GM10248 (cell line): Measurements from ENCODE around the gene COMMD4.
"Not testable (repeated sequence)": the region's sequence is repeated elsewhere in the genome, so short reads cannot be mapped to it uniquely, and the experiment has no call there.

Experiments used
- CTCF ChIA-PET: fragments of 300-600 bp; sonication (Branson Sonifier 250); formaldehyde crosslinking; extraction: SDS; loops from one replicate; lab custom pipeline; 2021; ENCODE audit warnings: antibody characterized with exemption; lab: Yijun Ruan, JAX
- POLR2A ChIA-PET: fragments of 350-650 bp; sonication (Branson Sonifier 250); formaldehyde crosslinking; extraction: SDS; loops from one replicate; lab custom pipeline; 2020; ENCODE audit warnings: antibody characterized with exemption; lab: Yijun Ruan, JAX
- DNase-seq: peaks from one replicate; pipeline ENCODE4 v3.0.0; 2012; ENCODE audit errors: extremely low spot score
- CTCF ChIP-seq: IDR thresholded peaks from 2 replicates; pipeline ENCODE4 v1.5.1; 2012; ENCODE audit warnings: mild to moderate bottlenecking, low read depth; ENCODE audit errors: extremely low read depth, missing control alignments, control extremely low read depth

Gene COMMD4

DNA sequence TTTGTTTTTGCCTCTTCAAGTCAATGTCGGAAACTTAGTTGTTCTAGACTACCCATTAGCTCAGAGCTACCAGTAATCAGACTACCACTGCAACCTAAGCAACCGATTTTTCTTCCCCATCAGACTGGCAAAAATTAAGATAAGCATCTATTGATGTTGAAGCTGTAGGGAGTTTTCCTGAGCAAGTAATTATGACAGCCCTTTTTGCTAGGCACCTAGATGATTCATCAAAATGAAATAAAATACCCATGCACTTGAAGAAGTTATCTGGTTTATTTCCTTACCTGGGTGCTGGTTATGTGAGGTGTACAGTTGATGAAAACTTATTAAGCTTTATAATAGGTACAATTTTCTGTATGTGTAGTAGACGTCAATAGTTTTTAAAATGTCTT, 554 bp upstream of the COMMD4 start:
- CTCF ChIA-PET: no interaction called here
- POLR2A ChIA-PET: no interaction called here

GRCh38 chr15:75338661-75339240, 2.9 kb downstream of the COMMD4 start:
- TF ChIP-seq CTCF: no peak
- DNase-seq: no peak
- ChIA-PET CTCF (no interaction called here), POLR2A (interaction anchor here (1.5 kb wide), 1 partner anchor 29 kb away, joined by 4 read pairs; the partner anchor contains the start of gene MAN2C1)

More for the DNA sequence above, 554 bp upstream of the COMMD4 start:
- no peak for TF ChIP-seq CTCF
- no peak for DNase-seq

DNA sequence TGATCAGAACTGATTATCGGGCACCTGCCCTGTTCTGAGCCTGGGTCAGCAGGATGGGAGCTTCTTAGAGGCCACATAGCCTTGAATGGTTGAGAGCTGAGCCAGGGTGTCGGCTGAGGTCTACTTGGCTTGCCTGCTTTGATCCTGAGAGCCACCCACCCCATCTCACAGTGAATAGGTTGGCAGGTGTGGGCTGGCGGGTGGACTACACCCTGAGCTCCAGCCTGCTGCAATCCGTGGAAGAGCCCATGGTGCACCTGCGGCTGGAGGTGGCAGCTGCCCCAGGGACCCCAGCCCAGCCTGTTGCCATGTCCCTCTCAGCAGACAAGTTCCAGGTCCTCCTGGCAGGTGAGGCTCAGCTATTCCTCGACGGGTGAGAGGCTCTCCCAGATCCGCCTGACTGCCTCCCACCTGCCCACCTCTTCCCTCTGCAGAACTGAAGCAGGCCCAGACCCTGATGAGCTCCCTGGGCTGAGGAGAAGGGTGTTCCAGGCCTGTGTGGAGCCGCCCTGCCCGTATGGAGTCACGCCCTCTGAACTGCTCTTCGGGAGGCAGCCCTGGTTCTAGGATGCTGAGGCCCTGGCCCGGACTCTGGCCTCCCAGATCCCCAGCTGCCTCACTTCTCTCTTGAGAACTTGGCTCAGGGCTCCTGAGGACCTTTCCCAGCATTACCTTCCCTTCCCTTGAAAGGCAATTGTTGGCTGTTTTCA, 3.8 kb downstream of the COMMD4 start:
- CTCF ChIA-PET: no interaction called here
- DNase-seq: no peak
- POLR2A ChIA-PET: interaction anchor here (0.5 to 1.5 kb wide), 2 partner anchors 28 to 296 kb away, joined by 3 to 4 read pairs; partner anchors contain the start of gene MAN2C1
- TF ChIP-seq CTCF: no peak

DNA sequence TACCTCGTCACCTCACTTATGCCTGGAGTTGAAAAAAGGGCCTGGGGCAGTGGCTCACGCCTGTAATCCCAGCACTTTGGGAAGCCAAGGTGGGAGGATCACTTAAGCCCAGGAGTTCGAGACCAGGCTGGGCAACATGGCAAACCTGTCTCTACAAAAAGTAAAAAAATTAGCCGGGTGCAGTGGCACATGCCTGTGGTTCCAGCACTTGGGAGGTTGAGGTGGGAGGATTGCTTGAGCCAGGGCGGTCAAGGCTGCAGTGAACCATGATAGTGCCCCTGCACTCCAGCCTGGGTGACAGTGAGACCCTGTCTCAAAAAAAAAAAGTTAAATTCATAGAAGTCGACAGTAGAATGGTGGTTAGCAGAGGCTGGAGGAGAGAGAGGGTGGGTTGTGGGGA, 6.4 kb downstream of the COMMD4 start:
- CTCF ChIA-PET: no interaction called here

DNA sequence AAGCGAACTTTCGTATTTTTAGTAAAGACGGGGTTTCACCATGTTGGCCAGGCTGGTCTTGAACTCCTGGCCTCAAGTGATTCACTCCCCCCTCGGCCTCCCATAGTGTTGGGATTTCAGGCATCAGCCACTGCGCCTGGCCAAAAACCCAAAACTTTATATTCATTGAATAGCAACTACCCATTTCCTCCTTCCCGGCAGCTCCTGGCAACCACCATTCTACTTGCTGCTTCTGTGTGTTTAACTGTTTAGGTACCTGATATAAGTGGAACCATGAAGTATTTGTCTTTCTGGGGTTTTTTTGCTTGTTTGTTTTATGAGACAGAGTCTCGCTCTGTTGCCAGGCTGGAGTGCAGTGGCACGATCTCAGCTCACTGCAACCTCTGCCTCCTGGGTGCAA, 8.1 kb downstream of the COMMD4 start:
- DNase-seq, POLR2A ChIA-PET, CTCF ChIA-PET: not testable (repeated sequence)

More for the DNA sequence above, 6.4 kb downstream of the COMMD4 start:
- no peak for DNase-seq
- no peak for TF ChIP-seq CTCF
- POLR2A ChIA-PET: no interaction called here

GRCh38 chr15:75346796-75347221, 10.9 kb downstream of the COMMD4 start, which contains the start of gene NEIL1:
Gene NEIL1 (plus strand): TSS chr15:75347039. CDS start chr15:75348906, 1,867 bp downstream.
- ChIA-PET CTCF (interaction anchor here (4.9 kb wide), 1 partner anchor 21 kb away, joined by 23 read pairs; the partner anchor contains the start of gene MAN2C1), POLR2A (interaction anchor here (0.6 kb wide), 1 partner anchor 103 kb away, joined by 3 read pairs; no protein-coding TSS in a partner anchor)
- no peak for DNase-seq
- TF ChIP-seq CTCF: no peak
